GM12878 (cell line): ENCODE data around the gene MXD4. TPM values are rescaled to one million over a fixed set of nuclear protein-coding genes. Genes with fewer than 3 reads are reported as not detected.

Source experiments
- ATAC-seq: fragments of 200-7000 bp; cut with Tn5 transposase; 3 replicates; pipeline ENCODE4 v1.9.1; 2020; ENCODE audit warnings: mild to moderate bottlenecking, moderate library complexity
- BruUV-seq: library from RNA; stranded (reverse); fragments of 400-500 nt; replicated peaks from 2 replicates; lab custom pipeline; 2021; lab: Mats Ljungman, UMichigan
- CTCF ChIA-PET: fragments of 300-600 bp; sonication (Branson Sonifier 250); formaldehyde crosslinking; extraction: SDS; loops from one replicate; lab custom pipeline; 2021; ENCODE audit warnings: inconsistent platforms; lab: Yijun Ruan, JAX
- POLR2A ChIA-PET: fragments of 350-600 bp; formaldehyde crosslinking; extraction: SDS; loops from one replicate; lab custom pipeline; 2021; ENCODE audit warnings: inconsistent platforms; lab: Charles Lee
- RAD21 ChIA-PET: fragments of 300-600 bp; sonication (Branson Sonifier 250); formaldehyde crosslinking; loops from one replicate; lab custom pipeline; 2023; ENCODE audit warnings: antibody characterized with exemption; ENCODE audit not compliant: unreplicated experiment; lab: Charles Lee
- SMC1A ChIA-PET: fragments of 300-600 bp; sonication (Branson Sonifier 250); formaldehyde crosslinking; loops from one replicate; lab custom pipeline; 2023; ENCODE audit not compliant: unreplicated experiment, uncharacterized antibody; lab: Charles Lee
- DNase-seq: peaks from one replicate; pipeline ENCODE4 v3.0.0-alpha.2; 2011; ENCODE audit warnings: low read depth, low spot score
- FAIRE-seq: peaks from 3 replicates; lab custom pipeline; 2011; peaks lifted over from hg19 to GRCh38; lab: Jason Lieb, UNC
- H2AFZ ChIP-seq: 2 replicates; pipeline ENCODE4 v1.6.0; 2011; ENCODE audit warnings: low read depth, low read length, control low read depth; ENCODE audit not compliant: control insufficient read depth
- H3K27ac ChIP-seq: 2 replicates; pipeline ENCODE4 v1.5.1; 2011; ENCODE audit warnings: control low read depth; ENCODE audit not compliant: control insufficient read depth, insufficient read depth
- H3K27me3 ChIP-seq, 2 experiments: replicated peaks in 1 of 2; 2 replicates each; pipeline versions ENCODE4 v1.6.0 to v1.6.1; 2011; ENCODE audit warnings: low read length in 1 of 2; ENCODE audit not compliant: control insufficient read depth in 2 of 2, insufficient read depth in 2 of 2
- H3K36me3 ChIP-seq, 2 experiments: 2 replicates each; pipeline ENCODE4 v1.5.1; 2011; ENCODE audit warnings: low read length in 1 of 2; ENCODE audit not compliant: control insufficient read depth in 2 of 2, insufficient read depth in 2 of 2
- H3K4me1 ChIP-seq: 2 replicates; pipeline ENCODE4 v1.6.1; 2011; ENCODE audit warnings: mild to moderate bottlenecking, low read length, moderate library complexity, mixed read lengths; ENCODE audit not compliant: control insufficient read depth, insufficient read depth
- H3K4me2 ChIP-seq: 2 replicates; pipeline ENCODE4 v1.6.0; 2011; ENCODE audit warnings: control low read depth; ENCODE audit not compliant: control insufficient read depth, insufficient read depth
- H3K4me3 ChIP-seq: fragments of 200-600 bp; sonication (generic); 2 replicates; pipeline ENCODE4 v1.5.1; 2016
- H3K79me2 ChIP-seq: 2 replicates; pipeline ENCODE4 v1.6.0; 2011; ENCODE audit warnings: low read length; ENCODE audit not compliant: control insufficient read depth, insufficient read depth
- H3K9ac ChIP-seq: 2 replicates; pipeline ENCODE4 v1.8.0; 2011; ENCODE audit warnings: low read length, control low read depth, mixed read lengths; ENCODE audit not compliant: control insufficient read depth, insufficient read depth
- H3K9me3 ChIP-seq: replicated peaks from 3 replicates; pipeline ENCODE4 v1.5.1; 2011; ENCODE audit warnings: mild to moderate bottlenecking, low read length; ENCODE audit not compliant: control insufficient read depth, insufficient read depth
- H4K20me1 ChIP-seq: 2 replicates; pipeline ENCODE4 v1.6.0; 2011; ENCODE audit not compliant: control insufficient read depth, insufficient read depth
- CBX5 ChIP-seq: sonication (generic); IDR thresholded peaks from 2 replicates; pipeline ENCODE4 v1.6.1; 2016; ENCODE audit warnings: low read depth, moderate library complexity, mild to moderate bottlenecking, inconsistent platforms
- CREB1 ChIP-seq: IDR thresholded peaks from 2 replicates; pipeline ENCODE4 v1.6.1; 2012; ENCODE audit warnings: low read depth, mild to moderate bottlenecking, inconsistent platforms
- GABPA ChIP-seq: IDR thresholded peaks from 2 replicates; pipeline ENCODE4 v1.6.1; 2014; ENCODE audit warnings: antibody characterized with exemption, low read depth, mild to moderate bottlenecking, inconsistent platforms
- HDGF ChIP-seq: fragments of 450-650 bp; IDR thresholded peaks from 2 replicates; pipeline ENCODE4 v1.6.1; 2016; ENCODE audit warnings: antibody characterized with exemption
- KDM1A ChIP-seq: fragments of 200-600 bp; sonication (generic); IDR thresholded peaks from 2 replicates; pipeline ENCODE4 v1.6.1; 2016; ENCODE audit warnings: borderline replicate concordance
- LARP7 ChIP-seq: fragments of 450-650 bp; IDR thresholded peaks from 2 replicates; pipeline ENCODE4 v1.6.1; 2017; ENCODE audit warnings: mild to moderate bottlenecking
- MEF2A ChIP-seq: IDR thresholded peaks from 2 replicates; pipeline ENCODE4 v1.6.1; 2011; ENCODE audit warnings: low read depth, mild to moderate bottlenecking, low read length, moderate library complexity; ENCODE audit not compliant: insufficient read depth
- MXI1 ChIP-seq: fragments of 150-350 bp; IDR thresholded peaks from 2 replicates; pipeline ENCODE4 v1.6.1; 2011; ENCODE audit warnings: low read depth, mild to moderate bottlenecking, inconsistent platforms, low read length, improper control_type of control experiment
- TAF1 ChIP-seq: IDR thresholded peaks from 2 replicates; pipeline ENCODE4 v1.6.1; 2011; ENCODE audit warnings: mild to moderate bottlenecking, low read depth, low read length, borderline replicate concordance
- TCF3 ChIP-seq: IDR thresholded peaks from 2 replicates; pipeline ENCODE4 v1.6.1; 2012; ENCODE audit warnings: low read depth, mild to moderate bottlenecking, low read length, borderline replicate concordance; ENCODE audit not compliant: insufficient read depth
- YY1 ChIP-seq: IDR thresholded peaks from 2 replicates; pipeline ENCODE4 v1.6.1; 2011; ENCODE audit warnings: low read depth, mild to moderate bottlenecking, low read length
- ZNF207 ChIP-seq: fragments of 450-650 bp; IDR thresholded peaks from 2 replicates; pipeline ENCODE4 v1.6.1; 2014; ENCODE audit warnings: antibody characterized with exemption, mild to moderate bottlenecking, borderline replicate concordance
- ZNF274 ChIP-seq: IDR thresholded peaks from one replicate; pipeline ENCODE4 v1.8.0; 2011; ENCODE audit not compliant: insufficient read length, insufficient read depth
- ZNF384 ChIP-seq: IDR thresholded peaks from 2 replicates; pipeline ENCODE4 v1.6.1; 2012; ENCODE audit warnings: low read depth, mild to moderate bottlenecking, low read length, improper control_type of control experiment, borderline replicate concordance
- WGBS: methylation state at CpG from one replicate; pipeline ENCODE4 v1.1.6; 2016; ENCODE audit warnings: low lambda C conversion rate; ENCODE audit not compliant: insufficient replicate concordance, insufficient coverage; ENCODE audit errors: missing lambda C conversion rate; 5-methylcytosine and 5-hydroxymethylcytosine counted together
- in situ Hi-C: fragments of 300-500 bp; cut with MboI; formaldehyde crosslinking; loops from 9 replicates; pipeline ENCODE4 v1.14.3; 2018; ENCODE audit warnings: mixed read lengths
- intact Hi-C: fragments of 100-400 bp; cut with micrococcal nuclease; formaldehyde crosslinking; loops from one replicate; pipeline ENCODE4 v1.14.2; 2022; ENCODE audit not compliant: unreplicated experiment
- polyA plus RNA-seq, 11 experiments: library from polyadenylated mRNA; depleted of rRNA in 4 of 11; unstranded in 6 of 11; stranded (reverse) in 5 of 11; fragments of >200 nt; fragmentation: Nextera tagmentation in 4 of 11; fragmentation: Illumina TruSeq in 1 of 11; extraction: Ambion mirVana in 4 of 11; extraction: Trizol in 1 of 11; gene quantifications; 1 replicate in 1 of 11; 2 replicates in 10 of 11; pipeline versions ENCODE4 v1.2.1 to v1.2.3, GENCODE V29; 2011 to 2016; ENCODE audit warnings: inconsistent platforms in 2 of 11, missing spikeins in 2 of 11, low read depth in 1 of 11
- total RNA-seq, 4 experiments: library from RNA; depleted of rRNA in 3 of 4; stranded (reverse); fragments of >200 nt in 3 of 4; fragmentation: Illumina TruSeq in 1 of 4; extraction: Trizol in 1 of 4; gene quantifications; 2 replicates each; pipeline versions ENCODE4 v1.2.1 to v1.2.3, GENCODE V29; 2013 to 2021
- TF ChIP-seq, protein P1 (sequence below): IDR thresholded peaks from 2 replicates; pipeline ENCODE4 v1.6.1; 2011; ENCODE audit warnings: mild to moderate bottlenecking, low read depth, low read length, moderate library complexity; ENCODE audit not compliant: insufficient replicate concordance
- TF ChIP-seq, protein P2 (sequence below): fragments of 450-650 bp; formaldehyde crosslinking; IDR thresholded peaks from 2 replicates; pipeline ENCODE4 v1.5.0; 2022; ENCODE audit warnings: mild to moderate bottlenecking, missing genetic modification characterization
- TF ChIP-seq, protein P3 (sequence below): IDR thresholded peaks from 2 replicates; pipeline ENCODE4 v1.6.1; 2012; ENCODE audit warnings: low read depth, low read length, improper control_type of control experiment

The MXD4 gene
- total and polyA plus RNA-seq, 10 of the 15 experiments (the other 5 are each of a cell fraction or from before 2014, with no cell fraction given): 0.21 to 25.6 (median 5.2) TPM

DNA sequence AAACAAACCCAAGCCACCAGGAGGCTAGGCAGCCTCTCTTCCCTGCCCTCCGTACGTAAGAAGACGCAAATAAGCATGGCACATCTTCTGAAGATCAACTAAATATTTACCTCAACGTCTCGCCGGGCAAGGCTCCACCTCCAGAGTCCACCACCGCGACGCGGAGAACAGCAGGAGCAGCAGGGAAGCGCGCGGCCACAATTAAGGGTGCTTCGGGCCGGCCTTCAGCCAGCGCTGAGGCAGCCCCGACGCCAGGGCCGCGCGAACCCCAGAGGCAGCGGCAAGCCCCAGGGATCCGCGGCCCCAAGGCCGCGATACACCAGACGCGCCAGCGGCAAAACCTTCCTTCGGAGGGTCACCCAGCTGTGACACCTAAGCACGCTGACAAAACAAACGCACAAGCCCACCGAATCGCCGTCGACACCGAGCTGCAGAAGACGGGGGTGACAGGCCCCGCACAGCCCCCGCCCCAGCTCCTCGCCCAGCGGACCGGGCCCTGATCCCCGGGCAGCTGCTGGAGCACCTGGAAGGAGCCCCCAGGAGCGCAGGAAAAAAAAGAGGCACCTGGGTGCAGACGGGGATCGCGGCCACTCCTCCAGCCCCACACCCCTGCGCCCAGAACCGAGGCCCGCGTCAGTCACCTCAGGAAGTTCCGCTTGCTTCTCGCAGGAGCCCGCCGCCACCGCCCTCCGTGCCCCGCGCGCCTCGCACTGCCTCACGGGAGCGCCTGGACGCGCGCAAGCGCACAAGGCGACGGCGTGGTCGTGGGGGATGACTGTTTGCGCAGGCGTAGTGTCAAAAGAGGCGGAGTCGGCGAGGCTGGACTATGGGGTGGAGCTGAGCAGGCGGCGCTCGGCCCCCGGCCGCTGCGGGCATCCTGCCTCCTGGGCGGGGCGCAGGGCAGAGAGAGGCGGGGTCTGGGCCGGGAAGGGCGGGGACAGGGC lies 20.2 kb downstream of the MXD4 start, which contains the start of the genes HAUS3 and POLN:
Gene HAUS3 (minus strand): TSS at position 712 of the 944 bp plus-strand sequence. CDS start 1,175 bp downstream, outside the sequence.
Gene POLN (minus strand): TSS at position 712 of the 944 bp plus-strand sequence. CDS start 12,890 bp downstream, outside the sequence.
- peak within 1 kb of the TSS; percentile 84 for H3K4me2 ChIP-seq
- ChIA-PET POLR2A (interaction anchor here (0.6 to 2.2 kb wide), 6 partner anchors 9 to 545 kb away, joined by 3 to 9 read pairs (median 4); no protein-coding TSS in a partner anchor), RAD21 (interaction anchor here (0.6 to 2.7 kb wide), 8 partner anchors 9 to 227 kb away, joined by 3 to 9 read pairs (median 4); partner anchors contain the start of gene RNF4), CTCF (interaction anchor here (0.7 to 2.6 kb wide), 5 partner anchors 9 to 179 kb away, joined by 3 to 16 read pairs (median 4); no protein-coding TSS in a partner anchor), SMC1A (interaction anchor here (1.3 to 5.0 kb wide), 5 partner anchors 10 to 227 kb away, joined by 5 to 43 read pairs (median 9); partner anchors contain the start of gene RNF4)
- peak within 1 kb of the TSS; percentile 90 for H3K9ac ChIP-seq
- in situ Hi-C loops: no loop called here
- H2AFZ ChIP-seq: peak within 1 kb of the TSS; percentile 82
- intact Hi-C loops: loop anchor here (1.0 to 5.0 kb wide), 4 partner anchors 21 to 226 kb away; partner anchors contain the start of genes MXD4 and RNF4
- FAIRE-seq (peak; percentile 86), ATAC-seq (peak; percentile 95), DNase-seq (peak; percentile 94)
- WGBS: under 1% methylated on average over 77 of the region's 88 CpGs
- peak within 1 kb of the TSS; percentile 78 for H3K4me3 ChIP-seq
- no peaks in the 10 kb centered on the region for H3K36me3 ChIP-seq
- H3K79me2 ChIP-seq: peaks cover 50% of the 10 kb centered on the region
- no peaks in the 10 kb centered on the region for H3K9me3 ChIP-seq
- H3K4me1 ChIP-seq: peaks cover 6% of the 10 kb centered on the region; the same call in 1 of the 2 replicates
- H4K20me1 ChIP-seq: no peaks in the 10 kb centered on the region
- H3K27ac ChIP-seq: peak within 1 kb of the TSS; percentile 70
- H3K27me3 ChIP-seq: no peaks in the 10 kb centered on the region
- BruUV-seq: no TSS peak
- TF ChIP-seq, protein P1, sequence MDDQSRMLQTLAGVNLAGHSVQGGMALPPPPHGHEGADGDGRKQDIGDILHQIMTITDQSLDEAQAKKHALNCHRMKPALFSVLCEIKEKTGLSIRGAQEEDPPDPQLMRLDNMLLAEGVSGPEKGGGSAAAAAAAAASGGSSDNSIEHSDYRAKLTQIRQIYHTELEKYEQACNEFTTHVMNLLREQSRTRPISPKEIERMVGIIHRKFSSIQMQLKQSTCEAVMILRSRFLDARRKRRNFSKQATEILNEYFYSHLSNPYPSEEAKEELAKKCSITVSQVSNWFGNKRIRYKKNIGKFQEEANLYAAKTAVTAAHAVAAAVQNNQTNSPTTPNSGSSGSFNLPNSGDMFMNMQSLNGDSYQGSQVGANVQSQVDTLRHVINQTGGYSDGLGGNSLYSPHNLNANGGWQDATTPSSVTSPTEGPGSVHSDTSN: peak; percentile 33
- TF ChIP-seq LARP7: peak; percentile 72; the same call in 1 of the 2 replicates
- TF ChIP-seq GABPA: no peak
- no peak for TF ChIP-seq MEF2A
- TF ChIP-seq CREB1: peak; percentile 6; the same call in 1 of the 2 replicates
- TF ChIP-seq MXI1: peak; percentile 89
- TF ChIP-seq CBX5: no peak
- no peak for TF ChIP-seq KDM1A
- no peak for TF ChIP-seq ZNF384
- TF ChIP-seq, protein P2, sequence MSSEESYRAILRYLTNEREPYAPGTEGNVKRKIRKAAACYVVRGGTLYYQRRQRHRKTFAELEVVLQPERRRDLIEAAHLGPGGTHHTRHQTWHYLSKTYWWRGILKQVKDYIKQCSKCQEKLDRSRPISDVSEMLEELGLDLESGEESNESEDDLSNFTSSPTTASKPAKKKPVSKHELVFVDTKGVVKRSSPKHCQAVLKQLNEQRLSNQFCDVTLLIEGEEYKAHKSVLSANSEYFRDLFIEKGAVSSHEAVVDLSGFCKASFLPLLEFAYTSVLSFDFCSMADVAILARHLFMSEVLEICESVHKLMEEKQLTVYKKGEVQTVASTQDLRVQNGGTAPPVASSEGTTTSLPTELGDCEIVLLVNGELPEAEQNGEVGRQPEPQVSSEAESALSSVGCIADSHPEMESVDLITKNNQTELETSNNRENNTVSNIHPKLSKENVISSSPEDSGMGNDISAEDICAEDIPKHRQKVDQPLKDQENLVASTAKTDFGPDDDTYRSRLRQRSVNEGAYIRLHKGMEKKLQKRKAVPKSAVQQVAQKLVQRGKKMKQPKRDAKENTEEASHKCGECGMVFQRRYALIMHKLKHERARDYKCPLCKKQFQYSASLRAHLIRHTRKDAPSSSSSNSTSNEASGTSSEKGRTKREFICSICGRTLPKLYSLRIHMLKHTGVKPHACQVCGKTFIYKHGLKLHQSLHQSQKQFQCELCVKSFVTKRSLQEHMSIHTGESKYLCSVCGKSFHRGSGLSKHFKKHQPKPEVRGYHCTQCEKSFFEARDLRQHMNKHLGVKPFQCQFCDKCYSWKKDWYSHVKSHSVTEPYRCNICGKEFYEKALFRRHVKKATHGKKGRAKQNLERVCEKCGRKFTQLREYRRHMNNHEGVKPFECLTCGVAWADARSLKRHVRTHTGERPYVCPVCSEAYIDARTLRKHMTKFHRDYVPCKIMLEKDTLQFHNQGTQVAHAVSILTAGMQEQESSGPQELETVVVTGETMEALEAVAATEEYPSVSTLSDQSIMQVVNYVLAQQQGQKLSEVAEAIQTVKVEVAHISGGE (CRISPR knock-in tag): no peak
- no peak for TF ChIP-seq ZNF274
- TF ChIP-seq ZNF207: 0 out of 2 replicates have a peak, but pooled peaks have one; percentile 19
- no peak for TF ChIP-seq TCF3
- peak; percentile 69; the same call in 1 of the 2 replicates for TF ChIP-seq TAF1
- TF ChIP-seq, protein P3, sequence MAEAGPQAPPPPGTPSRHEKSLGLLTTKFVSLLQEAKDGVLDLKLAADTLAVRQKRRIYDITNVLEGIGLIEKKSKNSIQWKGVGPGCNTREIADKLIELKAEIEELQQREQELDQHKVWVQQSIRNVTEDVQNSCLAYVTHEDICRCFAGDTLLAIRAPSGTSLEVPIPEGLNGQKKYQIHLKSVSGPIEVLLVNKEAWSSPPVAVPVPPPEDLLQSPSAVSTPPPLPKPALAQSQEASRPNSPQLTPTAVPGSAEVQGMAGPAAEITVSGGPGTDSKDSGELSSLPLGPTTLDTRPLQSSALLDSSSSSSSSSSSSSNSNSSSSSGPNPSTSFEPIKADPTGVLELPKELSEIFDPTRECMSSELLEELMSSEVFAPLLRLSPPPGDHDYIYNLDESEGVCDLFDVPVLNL: peak; percentile 88
- TF ChIP-seq HDGF: no peak
- peak; percentile 40; the same call in 1 of the 2 replicates for TF ChIP-seq YY1
